ENCODE results near the gene GPRC5D.

The GPRC5D gene

DNA sequence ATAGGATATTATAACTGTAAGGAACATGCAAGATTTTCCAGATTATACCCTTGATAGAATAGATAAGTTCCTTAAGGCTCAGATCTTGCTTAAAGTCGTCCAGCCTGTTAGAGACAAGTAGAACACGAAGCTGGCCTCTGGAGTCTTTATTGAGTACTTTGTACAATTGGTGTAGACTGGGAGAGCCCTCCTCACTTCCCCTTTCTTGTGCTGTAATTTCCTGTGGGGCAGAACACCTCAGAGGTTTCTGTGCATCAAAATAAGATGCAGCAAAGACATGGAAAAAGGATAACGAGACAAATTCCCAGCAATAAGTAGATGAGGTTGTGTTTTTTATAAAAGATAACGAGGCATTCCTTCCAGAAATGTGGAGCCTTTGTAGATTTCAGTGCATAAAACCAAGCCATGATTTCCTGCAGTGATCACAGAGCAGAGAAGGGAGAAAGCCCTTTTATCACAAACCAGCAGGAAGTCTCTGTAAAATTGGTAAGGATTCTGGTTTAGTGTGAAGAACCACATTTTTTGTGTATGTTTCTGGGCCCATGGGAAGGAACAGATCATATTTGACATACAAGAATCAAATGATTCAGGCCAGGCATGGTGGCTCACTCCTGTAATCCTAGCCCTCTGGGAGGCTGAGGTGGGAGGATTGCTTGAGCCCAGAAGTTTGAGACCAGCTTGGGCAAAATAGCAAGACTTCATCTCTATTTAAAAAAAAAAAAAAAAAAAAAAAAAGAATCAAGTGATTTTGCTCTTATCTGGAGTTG is 42.6 kb downstream of the GPRC5D start:
- Mint-ChIP-seq H3K36me3 (no peaks in the 10 kb centered on the region), H3K4me1 (peaks cover 20% of the 10 kb centered on the region), H3K4me3 (no peak overlapping the region), H3K9me3 (no peaks in the 10 kb centered on the region), H3K27ac (no peak overlapping the region)
- DNase-seq (ENCODE audit: low spot score in 2 of 2) = no peak
- ATAC-seq = no peak

DNA sequence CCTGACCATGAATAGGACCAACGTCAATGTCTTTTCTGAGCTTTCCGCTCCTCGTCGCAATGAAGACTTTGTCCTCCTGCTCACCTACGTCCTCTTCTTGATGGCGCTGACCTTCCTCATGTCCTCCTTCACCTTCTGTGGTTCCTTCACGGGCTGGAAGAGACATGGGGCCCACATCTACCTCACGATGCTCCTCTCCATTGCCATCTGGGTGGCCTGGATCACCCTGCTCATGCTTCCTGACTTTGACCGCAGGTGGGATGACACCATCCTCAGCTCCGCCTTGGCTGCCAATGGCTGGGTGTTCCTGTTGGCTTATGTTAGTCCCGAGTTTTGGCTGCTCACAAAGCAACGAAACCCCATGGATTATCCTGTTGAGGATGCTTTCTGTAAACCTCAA is 43.3 kb downstream of the GPRC5D start:
- ATAC-seq (no peak), DNase-seq (ENCODE audit: low spot score in 2 of 2) (no peak)
- Mint-ChIP-seq H3K4me1 (peaks cover 20% of the 10 kb centered on the region), H3K36me3 (no peaks in the 10 kb centered on the region), H3K4me3 (no peak overlapping the region), H3K9me3 (no peaks in the 10 kb centered on the region), H3K27ac (no peak overlapping the region)

GRCh38 chr12:12908252-12908651 is 43.7 kb downstream of the GPRC5D start:
- H3K4me1 Mint-ChIP-seq = peaks cover 20% of the 10 kb centered on the region
- no peaks in the 10 kb centered on the region for H3K9me3 Mint-ChIP-seq
- DNase-seq (ENCODE audit: low spot score in 2 of 2) = no peak
- no peak for ATAC-seq
- no peaks in the 10 kb centered on the region for H3K36me3 Mint-ChIP-seq
- no peak overlapping the region for H3K4me3 Mint-ChIP-seq
- no peak overlapping the region for H3K27ac Mint-ChIP-seq

- DNase-seq (ENCODE audit: low spot score in 2 of 2) (no peak), ATAC-seq (no peak)
- H3K27ac Mint-ChIP-seq = no peak overlapping the region
- H3K4me1 Mint-ChIP-seq = peaks cover 20% of the 10 kb centered on the region
- H3K36me3 Mint-ChIP-seq = no peaks in the 10 kb centered on the region
- H3K9me3 Mint-ChIP-seq = no peaks in the 10 kb centered on the region
- H3K4me3 Mint-ChIP-seq = no peak overlapping the region
Measured at GRCh38 chr12:12907552-12907951, 44.4 kb downstream of the GPRC5D start.

GRCh38 chr12:12903642-12904609 is 48.0 kb downstream of the GPRC5D start:
- H3K9me3 Mint-ChIP-seq = no peaks in the 10 kb centered on the region
- no peak for ATAC-seq
- H3K27ac Mint-ChIP-seq = no peak overlapping the region
- H3K4me1 Mint-ChIP-seq = peaks cover 21% of the 10 kb centered on the region
- H3K4me3 Mint-ChIP-seq = no peak overlapping the region
- DNase-seq (ENCODE audit: low spot score in 2 of 2) = no peak
- no peaks in the 10 kb centered on the region for H3K36me3 Mint-ChIP-seq

DNA sequence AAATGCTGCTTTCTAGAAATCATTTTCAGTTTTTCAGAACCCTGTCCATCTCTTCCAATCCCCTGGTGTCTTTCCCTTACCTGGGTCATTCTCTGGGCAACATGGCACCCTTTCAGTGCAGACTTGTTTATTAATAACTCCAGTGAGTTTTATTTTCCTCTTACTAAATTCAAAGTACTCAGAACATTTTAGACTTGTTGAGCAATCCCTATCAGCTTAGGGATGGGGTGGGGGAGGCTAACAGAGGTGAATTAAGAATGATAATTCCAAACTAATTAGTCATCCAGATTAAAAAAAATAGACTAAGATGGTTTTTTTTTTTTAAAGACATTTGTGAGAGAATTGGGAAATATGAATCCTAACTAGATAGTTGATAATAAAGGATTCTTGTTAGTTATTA is 49.9 kb downstream of the GPRC5D start:
- Mint-ChIP-seq H3K36me3 (no peaks in the 10 kb centered on the region), H3K4me3 (no peak overlapping the region), H3K9me3 (no peaks in the 10 kb centered on the region), H3K27ac (no peak overlapping the region), H3K4me1 (peaks cover 16% of the 10 kb centered on the region)
- ATAC-seq = no peak
- DNase-seq (ENCODE audit: low spot score in 2 of 2) = no peak

GRCh38 chr12:12901158-12901791 is 50.7 kb downstream of the GPRC5D start:
- Mint-ChIP-seq H3K9me3 (no peaks in the 10 kb centered on the region), H3K4me1 (peaks cover 16% of the 10 kb centered on the region), H3K27ac (no peak overlapping the region), H3K4me3 (no peak overlapping the region), H3K36me3 (no peaks in the 10 kb centered on the region)
- no peak for DNase-seq (ENCODE audit: low spot score in 2 of 2)
- no peak for ATAC-seq

- Mint-ChIP-seq H3K27ac (no peak overlapping the region), H3K4me3 (no peak overlapping the region), H3K4me1 (peaks cover 16% of the 10 kb centered on the region), H3K9me3 (no peaks in the 10 kb centered on the region), H3K36me3 (no peaks in the 10 kb centered on the region)
- no peak for ATAC-seq
- DNase-seq (ENCODE audit: low spot score in 2 of 2) = no peak
Measured at GRCh38 chr12:12900786-12901157, 51.2 kb downstream of the GPRC5D start.

DNA sequence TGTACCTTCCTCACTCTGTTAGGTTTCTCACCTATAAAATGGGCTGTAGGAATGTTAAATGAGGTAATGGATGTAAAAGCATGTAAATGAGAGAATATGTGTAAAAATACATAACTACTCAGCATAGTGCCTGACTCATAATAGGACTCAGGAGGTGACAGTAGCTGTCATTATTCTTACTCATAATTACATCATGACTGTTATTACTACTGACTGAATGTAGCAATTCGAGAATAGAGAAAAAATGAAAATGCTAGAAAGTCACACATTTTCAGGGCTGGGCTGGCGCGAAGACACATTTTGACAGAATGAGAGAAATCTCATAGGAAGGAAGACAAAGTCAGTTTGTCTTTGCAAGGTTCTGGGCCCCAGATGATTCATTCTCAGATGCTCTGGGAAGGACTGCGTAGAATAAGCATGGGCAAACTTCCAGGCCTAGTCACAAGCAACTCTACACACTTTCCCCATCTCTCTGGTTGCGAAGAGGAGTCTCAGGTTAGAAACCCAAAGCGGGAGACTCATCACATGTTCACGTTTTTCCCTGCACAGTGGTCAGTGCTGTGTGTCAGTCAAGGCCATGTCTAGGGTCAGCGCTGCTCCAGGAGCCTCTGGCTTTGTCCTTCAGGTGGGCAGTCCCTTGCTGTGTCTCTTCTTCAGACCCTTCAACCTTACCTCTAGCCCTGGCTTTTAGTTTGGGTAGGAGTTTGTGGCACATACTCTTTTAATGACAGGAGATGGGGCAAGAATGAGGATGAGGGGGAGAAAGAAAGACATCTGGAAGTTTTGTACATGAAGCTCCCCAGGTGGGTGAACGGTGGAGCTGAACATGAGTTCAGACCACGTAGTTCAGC is 52.2 kb downstream of the GPRC5D start:
- ATAC-seq (peak; percentile 96), DNase-seq (ENCODE audit: low spot score in 2 of 2) (peak in 1 of 2 donors; percentile 82)
- Mint-ChIP-seq H3K4me3 (no peak overlapping the region), H3K9me3 (no peaks in the 10 kb centered on the region), H3K36me3 (no peaks in the 10 kb centered on the region), H3K4me1 (peaks cover 16% of the 10 kb centered on the region), H3K27ac (peak overlapping the region; percentile 21)

DNA sequence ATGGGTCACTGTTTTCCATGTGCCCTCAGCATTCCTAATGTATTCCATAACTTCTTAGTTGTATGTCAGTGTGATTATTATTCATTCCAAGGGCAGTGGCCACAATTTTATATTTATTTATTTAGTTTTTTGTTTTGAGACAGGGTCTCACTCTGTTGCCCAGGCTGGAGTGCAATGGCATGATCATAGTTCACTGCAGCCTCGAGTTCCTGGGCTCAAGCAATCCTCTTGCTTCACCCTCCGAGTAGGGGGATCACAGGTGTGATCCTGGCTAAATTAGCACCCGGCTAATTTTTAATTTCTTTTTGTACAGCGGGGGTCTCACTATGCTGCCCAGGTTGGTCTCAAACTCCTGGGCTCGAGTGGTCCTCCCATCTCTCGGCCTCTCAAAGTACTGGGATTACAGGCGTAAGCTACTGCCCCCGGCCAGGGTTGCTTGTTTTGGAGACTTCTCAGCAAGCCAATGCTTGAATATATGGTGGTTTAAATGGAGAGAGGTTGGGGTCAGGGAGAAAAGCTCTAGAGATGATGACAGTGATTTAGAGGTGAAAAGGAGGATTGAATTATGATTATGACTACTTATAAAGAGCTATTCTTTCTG is 53.0 kb downstream of the GPRC5D start:
- Mint-ChIP-seq H3K36me3 (no peaks in the 10 kb centered on the region), H3K27ac (peak overlapping the region; percentile 21), H3K4me3 (no peak overlapping the region), H3K4me1 (peaks cover 16% of the 10 kb centered on the region), H3K9me3 (no peaks in the 10 kb centered on the region)
- DNase-seq (ENCODE audit: low spot score in 2 of 2) (no peak), ATAC-seq (no peak)

- Mint-ChIP-seq H3K4me3 (no peak overlapping the region), H3K9me3 (no peaks in the 10 kb centered on the region), H3K4me1 (peaks cover 16% of the 10 kb centered on the region), H3K36me3 (no peaks in the 10 kb centered on the region), H3K27ac (no peak overlapping the region)
- DNase-seq (ENCODE audit: low spot score in 2 of 2) (no peak), ATAC-seq (no peak)
Measured at GRCh38 chr12:12898136-12898717, 53.7 kb downstream of the GPRC5D start.

GRCh38 chr12:12897302-12897701 is 54.7 kb downstream of the GPRC5D start:
- no peak overlapping the region for H3K27ac Mint-ChIP-seq
- H3K9me3 Mint-ChIP-seq = no peaks in the 10 kb centered on the region
- peaks cover 16% of the 10 kb centered on the region for H3K4me1 Mint-ChIP-seq
- no peaks in the 10 kb centered on the region for H3K36me3 Mint-ChIP-seq
- no peak for ATAC-seq
- no peak for DNase-seq (ENCODE audit: low spot score in 2 of 2)
- H3K4me3 Mint-ChIP-seq = no peak overlapping the region

GRCh38 chr12:12896260-12896659 is 55.7 kb downstream of the GPRC5D start:
- H3K27ac Mint-ChIP-seq = no peak overlapping the region
- no peaks in the 10 kb centered on the region for H3K36me3 Mint-ChIP-seq
- no peak for DNase-seq (ENCODE audit: low spot score in 2 of 2)
- no peaks in the 10 kb centered on the region for H3K9me3 Mint-ChIP-seq
- H3K4me1 Mint-ChIP-seq = peaks cover 22% of the 10 kb centered on the region
- ATAC-seq = no peak
- H3K4me3 Mint-ChIP-seq = no peak overlapping the region

- no peak for DNase-seq (ENCODE audit: low spot score in 2 of 2)
- H3K27ac Mint-ChIP-seq = no peak overlapping the region
- no peaks in the 10 kb centered on the region for H3K9me3 Mint-ChIP-seq
- ATAC-seq = no peak
- H3K4me1 Mint-ChIP-seq = peaks cover 13% of the 10 kb centered on the region
- H3K4me3 Mint-ChIP-seq = no peak overlapping the region
- no peaks in the 10 kb centered on the region for H3K36me3 Mint-ChIP-seq
Measured at GRCh38 chr12:12893438-12893837, 58.5 kb downstream of the GPRC5D start.
